SK-N-SH (cell line): ENCODE results near the gene PDE8A.

Experiments used
- FOXM1 ChIP-seq: IDR thresholded peaks from 2 replicates; pipeline ENCODE4 v1.4.0; 2012; ENCODE audit warnings: low read depth, mild to moderate bottlenecking
- GATA2 ChIP-seq: sonication (generic); formaldehyde crosslinking; IDR thresholded peaks from 2 replicates; pipeline ENCODE4 v1.5.0; 2020; ENCODE audit warnings: mild to moderate bottlenecking, missing genetic modification reagents
- JUND ChIP-seq: IDR thresholded peaks from 2 replicates; pipeline ENCODE4 v1.4.0; 2012
- NFIC ChIP-seq: IDR thresholded peaks from 2 replicates; pipeline ENCODE4 v1.4.0; 2012; ENCODE audit warnings: borderline replicate concordance
- RFX5 ChIP-seq: IDR thresholded peaks from 2 replicates; pipeline ENCODE4 v1.6.1; 2012; ENCODE audit warnings: mild to moderate bottlenecking, improper control_type of control experiment, low read length
- TAF1 ChIP-seq: IDR thresholded peaks from 2 replicates; pipeline ENCODE4 v1.6.1; 2012; ENCODE audit warnings: low read depth, mild to moderate bottlenecking, low read length, moderate library complexity, borderline replicate concordance
- TF ChIP-seq, protein P1 (sequence below): fragments of 200-600 bp; sonication (generic); IDR thresholded peaks from 2 replicates; pipeline ENCODE4 v1.6.1; 2017; ENCODE audit warnings: antibody characterized with exemption, mild to moderate bottlenecking, moderate library complexity
- TF ChIP-seq, protein P2 (sequence below): fragments of 150-350 bp; IDR thresholded peaks from 2 replicates; pipeline ENCODE4 v1.6.1; 2017; ENCODE audit warnings: antibody characterized with exemption, low read length, low read depth, borderline replicate concordance
- TF ChIP-seq, protein P3 (sequence below): IDR thresholded peaks from 2 replicates; pipeline ENCODE4 v1.4.0; 2012; ENCODE audit warnings: low read depth

DNA sequence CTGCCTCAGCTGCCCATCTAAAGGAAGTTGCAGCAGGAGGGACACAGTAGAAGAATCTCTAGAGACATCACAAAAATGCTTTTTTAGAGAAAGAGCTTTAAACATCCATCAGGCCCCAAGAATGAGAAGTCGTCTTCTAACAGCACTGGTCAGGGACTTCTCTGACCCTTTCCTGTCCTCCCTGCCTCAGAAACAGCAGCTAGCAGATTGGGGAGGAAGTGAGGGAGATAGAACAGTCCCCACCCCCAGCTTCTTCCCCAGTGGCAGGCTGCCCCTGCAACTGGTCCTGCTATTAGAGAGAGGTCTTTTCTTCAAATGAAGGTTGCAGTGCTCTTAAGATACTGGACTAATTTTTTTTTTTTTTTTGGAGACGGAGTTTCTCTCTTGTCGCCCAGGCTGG lies 55.1 kb downstream of the PDE8A start:
- TF ChIP-seq FOXM1: no peak
- TF ChIP-seq, protein P1, sequence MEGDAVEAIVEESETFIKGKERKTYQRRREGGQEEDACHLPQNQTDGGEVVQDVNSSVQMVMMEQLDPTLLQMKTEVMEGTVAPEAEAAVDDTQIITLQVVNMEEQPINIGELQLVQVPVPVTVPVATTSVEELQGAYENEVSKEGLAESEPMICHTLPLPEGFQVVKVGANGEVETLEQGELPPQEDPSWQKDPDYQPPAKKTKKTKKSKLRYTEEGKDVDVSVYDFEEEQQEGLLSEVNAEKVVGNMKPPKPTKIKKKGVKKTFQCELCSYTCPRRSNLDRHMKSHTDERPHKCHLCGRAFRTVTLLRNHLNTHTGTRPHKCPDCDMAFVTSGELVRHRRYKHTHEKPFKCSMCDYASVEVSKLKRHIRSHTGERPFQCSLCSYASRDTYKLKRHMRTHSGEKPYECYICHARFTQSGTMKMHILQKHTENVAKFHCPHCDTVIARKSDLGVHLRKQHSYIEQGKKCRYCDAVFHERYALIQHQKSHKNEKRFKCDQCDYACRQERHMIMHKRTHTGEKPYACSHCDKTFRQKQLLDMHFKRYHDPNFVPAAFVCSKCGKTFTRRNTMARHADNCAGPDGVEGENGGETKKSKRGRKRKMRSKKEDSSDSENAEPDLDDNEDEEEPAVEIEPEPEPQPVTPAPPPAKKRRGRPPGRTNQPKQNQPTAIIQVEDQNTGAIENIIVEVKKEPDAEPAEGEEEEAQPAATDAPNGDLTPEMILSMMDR: no peak
- TF ChIP-seq NFIC: no peak
- TF ChIP-seq TAF1: no peak
- TF ChIP-seq, protein P2, sequence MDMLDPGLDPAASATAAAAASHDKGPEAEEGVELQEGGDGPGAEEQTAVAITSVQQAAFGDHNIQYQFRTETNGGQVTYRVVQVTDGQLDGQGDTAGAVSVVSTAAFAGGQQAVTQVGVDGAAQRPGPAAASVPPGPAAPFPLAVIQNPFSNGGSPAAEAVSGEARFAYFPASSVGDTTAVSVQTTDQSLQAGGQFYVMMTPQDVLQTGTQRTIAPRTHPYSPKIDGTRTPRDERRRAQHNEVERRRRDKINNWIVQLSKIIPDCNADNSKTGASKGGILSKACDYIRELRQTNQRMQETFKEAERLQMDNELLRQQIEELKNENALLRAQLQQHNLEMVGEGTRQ: no peak
- no peak for TF ChIP-seq RFX5
- TF ChIP-seq JUND: no peak
- TF ChIP-seq, protein P3, sequence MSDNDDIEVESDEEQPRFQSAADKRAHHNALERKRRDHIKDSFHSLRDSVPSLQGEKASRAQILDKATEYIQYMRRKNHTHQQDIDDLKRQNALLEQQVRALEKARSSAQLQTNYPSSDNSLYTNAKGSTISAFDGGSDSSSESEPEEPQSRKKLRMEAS: no peak
- TF ChIP-seq GATA2 (CRISPR knock-in tag): no peak
